Stimulated activated CD4-positive, alpha-beta T cell treated with anti-CD3 and anti-CD28 coated beads, Interleukin-4, amount 100 ng/mL, for 4 hours (primary cell): Measurements from ENCODE around the gene COL5A1.
"Not testable (repeated sequence)": the region's sequence is repeated elsewhere in the genome, so short reads cannot be mapped to it uniquely, and the experiment has no call there.

Experiments used
- DNase-seq, 2 experiments: peaks; one replicate each; pipeline ENCODE4 v3.0.0-alpha.2; 2020

COL5A1 gene

DNA sequence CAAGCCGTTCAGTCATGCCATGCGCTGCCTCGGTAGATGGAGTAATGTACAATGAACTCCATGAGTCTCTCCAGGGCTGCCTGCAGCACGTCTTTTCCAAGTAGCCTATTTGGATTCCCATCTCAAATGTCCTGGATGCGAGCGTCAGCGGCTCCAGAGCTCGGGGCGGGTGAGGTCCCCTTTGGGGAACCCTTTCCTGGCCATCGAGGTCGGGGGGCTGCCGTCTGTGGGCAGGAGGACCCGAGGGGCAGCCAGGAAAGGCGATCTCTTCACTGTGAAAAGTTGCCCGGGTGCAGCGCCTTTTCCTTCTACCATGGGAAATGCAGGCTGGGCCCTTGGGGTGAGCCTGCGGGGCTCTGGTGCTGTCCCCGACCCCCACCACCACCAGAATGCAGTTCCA lies 202.1 kb downstream of the COL5A1 start:
- no peak for DNase-seq

DNA sequence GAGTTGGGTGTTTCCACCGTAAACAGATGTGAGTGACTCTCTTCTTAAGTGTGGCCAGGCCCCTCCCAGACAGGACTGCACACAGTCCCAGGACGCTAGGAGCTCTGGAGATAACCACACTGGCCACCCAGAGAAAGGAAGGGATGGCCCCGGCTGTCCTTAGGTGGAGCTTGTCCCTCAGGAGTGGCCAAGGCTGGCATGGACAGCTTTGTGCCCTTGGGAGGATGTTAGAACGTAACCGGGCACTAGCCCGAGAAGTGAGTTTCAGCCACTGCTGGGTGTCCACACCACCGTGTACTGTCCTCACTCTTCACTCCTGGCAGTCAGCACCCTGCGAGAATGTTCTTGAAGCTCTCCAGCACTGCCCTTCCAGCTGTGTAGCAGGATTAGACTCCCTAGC lies 203.2 kb downstream of the COL5A1 start:
- DNase-seq = no peak

GRCh38 chr9:134846187-134846586 lies 204.6 kb downstream of the COL5A1 start:
- no peak for DNase-seq

- DNase-seq = no peak
Measured at GRCh38 chr9:134846699-134847098, 205.1 kb downstream of the COL5A1 start.

DNA sequence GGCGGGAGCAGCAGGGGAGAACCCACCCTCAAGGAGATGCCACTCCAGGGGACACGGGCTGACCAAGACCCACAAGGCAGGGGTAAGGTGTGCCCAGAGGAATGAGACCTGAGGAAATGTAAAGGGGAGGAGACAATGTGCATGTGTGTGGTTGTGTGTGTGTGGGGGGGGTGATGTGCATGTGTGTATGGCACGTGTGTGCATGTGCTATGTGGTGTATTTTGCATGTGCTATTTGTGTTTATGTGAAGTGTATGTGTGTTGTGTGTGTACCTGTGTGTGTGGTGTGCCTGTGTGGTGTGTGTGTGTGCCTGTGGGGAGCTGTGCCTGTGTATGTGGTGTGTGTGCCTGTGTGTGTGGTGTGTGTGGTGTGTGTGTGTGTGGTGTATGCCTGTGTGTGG lies 205.5 kb downstream of the COL5A1 start:
- no peak for DNase-seq

DNA sequence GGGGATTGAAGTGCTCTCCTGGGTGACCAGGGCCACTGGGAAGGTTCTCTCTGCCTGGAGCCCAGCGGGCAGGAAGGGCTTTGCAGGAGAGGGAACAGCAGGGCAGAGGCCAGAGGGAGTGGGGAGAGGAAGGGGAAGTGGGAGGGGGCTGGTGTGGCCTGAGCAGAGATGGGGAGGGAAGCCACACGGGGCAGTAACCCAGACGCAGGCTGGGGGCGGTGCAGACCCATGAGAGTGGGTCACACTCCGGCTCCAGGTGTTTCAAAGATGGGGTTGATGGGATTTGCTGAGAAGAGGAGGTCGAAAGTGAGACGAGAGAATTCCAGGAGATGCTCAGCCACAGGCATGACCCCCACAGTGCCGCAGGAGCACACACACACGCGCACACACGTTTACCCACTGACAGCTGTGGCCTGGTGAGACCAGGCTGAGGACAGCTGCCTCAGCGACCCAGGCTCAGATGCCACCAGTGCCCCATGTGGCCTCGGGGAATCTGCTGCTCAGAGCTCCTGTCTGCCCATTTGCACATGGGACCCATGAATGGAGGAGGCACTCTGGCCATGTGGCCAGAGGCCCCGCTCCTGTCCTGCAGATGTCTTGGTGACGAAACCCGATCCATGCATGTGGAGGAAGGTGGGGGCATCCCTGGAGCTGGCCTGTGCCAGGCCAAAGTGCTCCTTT lies 206.3 kb downstream of the COL5A1 start:
- no peak for DNase-seq

GRCh38 chr9:134848504-134848903 lies 206.9 kb downstream of the COL5A1 start:
- DNase-seq = no peak

GRCh38 chr9:134850611-134851010 lies 209.0 kb downstream of the COL5A1 start:
- no peak for DNase-seq

DNA sequence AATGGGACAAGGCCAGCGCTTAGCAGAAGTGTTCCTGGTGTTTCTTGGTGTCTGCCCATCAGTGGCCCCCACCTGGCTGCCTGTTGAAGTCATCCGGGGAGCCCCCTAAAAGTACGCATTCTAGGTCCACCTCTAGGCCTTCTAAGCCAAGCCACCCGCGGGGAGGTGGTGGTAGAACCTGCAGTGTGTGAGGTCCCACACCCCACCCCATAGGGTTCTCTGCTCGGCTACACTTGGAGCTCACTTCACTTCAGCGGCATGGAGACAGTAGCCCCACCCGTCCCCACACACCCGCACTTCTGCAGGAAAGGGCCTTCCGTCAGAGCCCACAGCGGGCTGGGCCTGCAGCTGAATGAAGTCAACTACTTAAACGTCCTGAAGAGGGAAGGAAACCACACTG lies 209.4 kb downstream of the COL5A1 start:
- DNase-seq = no peak

DNA sequence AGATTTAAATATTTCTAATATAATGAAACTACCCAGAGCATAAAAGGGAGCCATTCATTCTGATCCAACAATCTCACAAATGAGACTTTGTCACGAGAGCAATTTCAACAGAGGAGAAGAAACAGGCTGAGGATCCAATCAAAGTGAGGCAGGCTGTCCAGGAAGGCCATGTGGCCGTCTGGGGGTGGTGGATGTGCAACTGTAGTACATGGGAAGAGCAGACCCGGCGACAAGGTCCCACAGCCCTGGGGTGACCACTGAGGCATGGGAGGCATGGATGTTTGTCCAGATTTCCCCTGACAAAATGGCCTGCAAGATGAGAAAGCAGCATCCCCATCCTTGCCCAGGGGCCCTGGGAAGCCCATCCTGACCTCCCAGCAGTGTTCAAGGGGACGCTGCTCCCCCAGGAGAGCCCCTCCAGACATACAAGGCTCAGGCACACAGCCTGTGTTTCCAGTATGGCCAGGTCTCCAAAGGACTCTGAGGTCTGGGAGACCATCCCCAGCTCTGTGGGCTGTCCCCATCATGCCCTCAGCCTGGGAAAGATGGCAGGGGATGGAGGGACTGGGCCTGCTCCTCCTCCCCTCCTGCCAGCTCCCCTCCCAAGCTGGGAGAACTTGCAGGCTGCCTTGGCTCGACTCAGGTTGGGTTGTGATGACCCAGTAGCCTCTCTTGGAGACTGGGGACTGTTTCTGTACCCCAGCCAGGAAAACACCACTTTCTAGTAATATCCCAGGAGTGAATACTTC lies 211.5 kb downstream of the COL5A1 start:
- DNase-seq = no peak

- DNase-seq = no peak
Measured at GRCh38 chr9:134853893-134854292, 212.3 kb downstream of the COL5A1 start.

DNA sequence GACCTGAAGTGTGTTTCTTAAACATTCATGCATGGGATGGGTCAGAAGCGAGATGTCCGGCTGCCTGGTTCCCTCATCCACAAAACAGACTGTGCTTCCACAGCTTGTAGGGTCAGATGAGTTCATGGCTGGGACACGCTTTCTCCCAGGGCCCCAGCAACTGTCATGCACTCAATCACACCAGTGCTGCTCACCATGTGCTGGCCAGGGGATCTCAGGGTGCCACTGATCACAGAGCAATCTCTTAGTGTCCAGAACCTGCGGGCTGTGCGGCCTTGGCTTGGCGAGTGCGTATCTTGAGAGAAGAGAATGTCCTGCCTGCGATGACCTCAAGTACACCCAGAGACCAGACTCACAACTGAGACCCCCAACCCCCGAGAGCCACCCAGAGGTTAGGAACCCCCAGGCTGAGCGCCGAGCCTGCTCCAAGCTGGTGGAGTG lies 213.0 kb downstream of the COL5A1 start:
- no peak for DNase-seq

DNA sequence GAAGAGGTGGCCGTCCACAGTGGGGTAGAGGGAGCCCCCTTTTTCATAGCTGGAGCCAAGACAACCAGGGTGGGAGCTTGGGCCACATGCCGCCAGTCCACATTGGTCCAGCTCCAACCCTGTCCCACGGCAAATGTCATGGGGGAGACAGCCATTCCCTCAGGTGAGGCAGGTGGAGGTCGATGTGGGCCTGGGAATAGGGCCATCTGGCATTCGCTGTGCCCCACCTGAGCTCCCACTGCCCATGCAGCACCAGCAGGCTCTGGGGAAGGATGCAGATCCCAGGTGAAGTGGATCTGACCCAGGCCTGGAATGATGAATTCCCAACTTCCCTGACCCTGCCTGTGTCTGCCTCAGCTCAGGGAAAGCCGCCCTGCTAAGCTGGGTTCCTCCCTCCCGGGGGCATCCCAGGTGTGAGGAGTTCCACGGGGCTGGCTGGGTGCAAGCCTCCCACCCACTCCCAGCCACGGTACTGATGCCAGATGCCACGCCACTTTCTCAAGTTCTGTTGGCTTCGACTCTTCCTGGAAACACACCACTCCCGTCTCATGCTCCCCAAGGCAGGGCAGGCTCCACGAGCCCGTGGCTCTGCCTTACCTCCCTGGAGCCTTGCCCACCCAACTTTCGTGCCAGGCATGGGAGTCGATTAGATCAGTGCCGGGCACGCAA lies 213.8 kb downstream of the COL5A1 start:
- no peak for DNase-seq

GRCh38 chr9:134855900-134856377 lies 214.3 kb downstream of the COL5A1 start:
- DNase-seq = no peak

GRCh38 chr9:134857451-134857850 lies 215.8 kb downstream of the COL5A1 start:
- DNase-seq = not testable (repeated sequence)

DNA sequence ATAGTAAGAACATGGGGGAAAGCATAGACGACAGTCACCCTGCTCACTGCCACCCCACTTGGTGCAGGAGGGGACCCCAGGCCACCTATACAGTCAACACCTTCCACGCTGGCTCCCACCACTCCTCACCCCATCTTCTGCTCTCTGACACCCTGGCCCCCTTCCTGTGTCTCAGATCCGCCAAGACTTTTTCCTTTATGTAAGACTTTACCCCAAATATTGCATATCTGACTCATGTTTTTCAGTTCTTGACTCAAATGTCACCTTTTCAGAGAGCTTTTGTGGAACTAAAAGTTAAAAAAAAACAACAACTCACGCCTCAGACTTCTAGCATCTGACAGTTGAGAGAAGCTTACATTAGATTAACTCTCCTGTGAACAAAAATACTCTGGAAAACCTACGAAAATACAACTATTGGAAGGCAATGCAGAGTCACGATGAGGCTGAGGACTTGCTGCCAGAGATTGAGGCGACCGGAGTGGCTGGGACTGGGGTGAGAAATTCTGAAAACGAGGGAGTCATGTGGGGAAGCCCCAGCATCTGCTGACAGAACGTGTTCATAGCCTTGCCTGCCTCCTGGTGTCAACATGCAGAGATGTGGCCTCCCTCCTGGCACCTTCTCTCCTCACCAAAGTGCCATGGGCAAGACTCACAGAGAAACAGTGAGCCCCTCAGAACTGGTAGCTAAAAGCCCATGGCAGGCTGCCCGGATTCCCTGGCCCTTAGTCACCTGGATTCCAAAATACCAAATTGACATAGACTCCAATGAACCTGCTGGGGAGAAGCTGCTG lies 216.6 kb downstream of the COL5A1 start:
- peak in 1 of 2 experiments; percentile 5 for DNase-seq

DNA sequence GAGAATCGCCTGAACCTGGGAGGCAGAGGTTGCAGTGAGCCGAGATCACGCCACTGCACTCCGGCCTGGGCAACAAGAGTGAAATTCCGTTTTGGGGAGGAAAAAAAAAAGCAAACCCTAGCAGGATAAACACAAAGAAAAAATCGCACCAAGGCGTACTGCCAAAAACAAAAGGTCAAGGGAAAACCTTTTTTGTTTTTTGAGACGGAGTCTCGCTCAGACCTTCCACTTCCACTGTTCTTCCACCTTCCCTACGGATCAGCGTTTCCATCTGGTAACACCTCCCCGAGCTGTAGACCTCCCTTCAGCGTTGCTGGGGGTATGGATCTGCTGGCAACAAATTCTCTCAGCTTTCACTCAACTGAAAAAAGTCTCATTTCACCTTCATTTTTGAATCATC lies 218.9 kb downstream of the COL5A1 start:
- no peak for DNase-seq

- DNase-seq = no peak
Measured at GRCh38 chr9:134861595-134862334, 220.2 kb downstream of the COL5A1 start.

- DNase-seq = no peak
Measured at GRCh38 chr9:134863306-134863902, 221.8 kb downstream of the COL5A1 start.

GRCh38 chr9:134863941-134864820 lies 222.6 kb downstream of the COL5A1 start:
- no peak for DNase-seq

GRCh38 chr9:134864821-134865190 lies 223.2 kb downstream of the COL5A1 start:
- no peak for DNase-seq
